Measurements from ENCODE around the gene WTAP.

GRCh38 chr6:159729598-159730331, 2.5 kb downstream of the WTAP start:
- TF ChIP-seq CTCF (IDR thresholded peaks at IDR 0.05), result no peak
- TF ChIP-seq POLR2A (IDR thresholded peaks at IDR 0.05), result no peak

Data from Peyer's patch (tissue), 4 donors.